Stomach (tissue), 9 donors: Measurements from ENCODE around the gene SYT5. TPM values are rescaled to one million over a fixed set of nuclear protein-coding genes. Genes with fewer than 3 reads are reported as not detected.

Experiments
- DNase-seq, 2 donors: peaks; one replicate each; pipeline versions ENCODE4 v3.0.0 to v3.0.0-alpha.2; 2013 to 2019
- H3K27ac ChIP-seq, 5 donors: fragments of 200-600 bp in 4 of 5; sonication (generic) in 4 of 5; one replicate each; pipeline ENCODE4 v1.5.1; 2013 to 2019; ENCODE audit warnings: mild to moderate bottlenecking in 1 of 5, moderate library complexity in 1 of 5
- H3K27me3 ChIP-seq, 3 donors: fragments of 200-600 bp; sonication (generic); one replicate each; pipeline ENCODE4 v1.5.1; 2017 to 2019; ENCODE audit warnings: mixed run types in 1 of 3
- H3K36me3 ChIP-seq, 4 donors: fragments of 200-600 bp; sonication (generic); 1 replicate in 3 of 4; 2 replicates in 1 of 4; pipeline ENCODE4 v1.5.1; 2016 to 2019
- H3K4me1 ChIP-seq, 4 donors: fragments of 200-600 bp; sonication (generic); one replicate each; pipeline ENCODE4 v1.5.1; 2016 to 2019
- H3K4me3 ChIP-seq, 4 donors: fragments of 200-600 bp; sonication (generic) in 3 of 4; one replicate each; pipeline ENCODE4 v1.5.1; 2016 to 2019; ENCODE audit warnings: mild to moderate bottlenecking in 1 of 4
- H3K9me3 ChIP-seq, 4 donors: fragments of 200-600 bp; sonication (generic); one replicate each; pipeline ENCODE4 v1.5.1; 2016 to 2019
- EP300 ChIP-seq: sonication (generic); formaldehyde crosslinking; IDR thresholded peaks from one replicate; pipeline ENCODE4 v1.6.1; 2017; ENCODE audit warnings: antibody characterized with exemption
- POLR2A ChIP-seq, 4 donors: fragments of 450-650 bp; IDR thresholded peaks; one replicate each; pipeline ENCODE4 v1.6.1; 2016; ENCODE audit warnings: antibody characterized with exemption in 4 of 4, control low read depth in 2 of 4, mild to moderate bottlenecking in 1 of 4, moderate library complexity in 1 of 4
- POLR2AphosphoS5 ChIP-seq, 3 donors: sonication (generic); formaldehyde crosslinking; IDR thresholded peaks; one replicate each; pipeline ENCODE4 v1.6.1; 2016; ENCODE audit warnings: antibody characterized with exemption in 3 of 3
- WGBS, 5 donors: extraction: QIAGEN DNeasy Blood & Tissue Kit in 3 of 5; methylation state at CpG; one replicate each; pipeline versions ENCODE4 v1.1.5 to v1.1.7; 2013 to 2018; 5-methylcytosine and 5-hydroxymethylcytosine counted together
- intact Hi-C: fragments of 100-400 bp; cut with DNase I; formaldehyde crosslinking; loops from one replicate; pipeline ENCODE4 v1.15.1; 2023; ENCODE audit warnings: low total_unique reads
- polyA plus RNA-seq, 3 donors: library from polyadenylated mRNA; stranded (reverse); fragments of 200-250 nt; gene quantifications; one replicate each; pipeline ENCODE4 v1.2.3, GENCODE V29; 2013
- total RNA-seq, 5 donors: library from RNA; depleted of rRNA; stranded (reverse); fragments of >200 nt; gene quantifications; one replicate each; pipeline versions ENCODE4 v1.1.0 to v1.2.3, GENCODE V29; 2014 to 2016
- TF ChIP-seq, protein P1 (sequence below), 7 experiments: fragments of 450-650 bp in 4 of 7; fragments of 200-600 bp in 3 of 7; sonication (generic) in 3 of 7; IDR thresholded peaks; one replicate each; pipeline ENCODE4 v1.5.1; 2016 to 2019; ENCODE audit warnings: antibody characterized with exemption in 7 of 7, control low read depth in 2 of 7, mild to moderate bottlenecking in 1 of 7
- donor health status: healthy with polysubstance abuse.
- donor health status: Bipolar disorder and iron deficiency.
- donor health status: healthy.

SYT5 gene
- total and polyA plus RNA-seq, 8 donors: 0.20 to 2.8 (median 1.8) TPM; not detected in 4

DNA sequence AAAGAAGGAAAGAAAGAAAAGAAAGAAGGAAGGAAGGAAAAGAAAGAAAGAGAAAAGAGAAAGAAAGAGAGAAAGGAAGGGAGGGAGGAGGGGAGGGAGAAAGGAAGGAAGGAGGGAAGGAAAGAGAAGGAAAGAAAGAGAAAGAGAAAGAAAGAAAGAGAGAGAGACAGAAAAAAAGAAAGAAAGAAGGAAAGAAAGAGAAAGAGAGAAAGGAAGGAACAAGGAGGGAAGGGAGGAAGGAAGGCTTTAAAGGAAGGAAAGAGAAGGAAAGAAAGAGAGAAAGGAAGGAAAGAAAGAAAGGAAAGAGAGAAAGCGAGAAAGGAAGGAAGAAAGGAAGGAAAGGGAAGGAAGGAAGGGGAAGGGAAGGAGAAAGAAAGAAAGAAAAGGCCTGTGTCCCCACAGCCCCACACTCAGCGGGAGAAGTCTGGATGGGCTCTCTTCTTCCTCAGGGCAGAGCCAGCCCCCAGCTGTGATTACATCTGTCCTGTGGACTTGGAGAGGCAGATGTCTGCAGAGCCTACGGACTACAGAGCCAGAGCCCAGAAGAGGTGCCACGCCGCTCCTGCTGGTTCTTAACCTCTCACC, 19.6 kb upstream of the SYT5 start:
- no peak for TF ChIP-seq POLR2A (IDR thresholded peaks at IDR 0.05)
- TF ChIP-seq, protein P1, sequence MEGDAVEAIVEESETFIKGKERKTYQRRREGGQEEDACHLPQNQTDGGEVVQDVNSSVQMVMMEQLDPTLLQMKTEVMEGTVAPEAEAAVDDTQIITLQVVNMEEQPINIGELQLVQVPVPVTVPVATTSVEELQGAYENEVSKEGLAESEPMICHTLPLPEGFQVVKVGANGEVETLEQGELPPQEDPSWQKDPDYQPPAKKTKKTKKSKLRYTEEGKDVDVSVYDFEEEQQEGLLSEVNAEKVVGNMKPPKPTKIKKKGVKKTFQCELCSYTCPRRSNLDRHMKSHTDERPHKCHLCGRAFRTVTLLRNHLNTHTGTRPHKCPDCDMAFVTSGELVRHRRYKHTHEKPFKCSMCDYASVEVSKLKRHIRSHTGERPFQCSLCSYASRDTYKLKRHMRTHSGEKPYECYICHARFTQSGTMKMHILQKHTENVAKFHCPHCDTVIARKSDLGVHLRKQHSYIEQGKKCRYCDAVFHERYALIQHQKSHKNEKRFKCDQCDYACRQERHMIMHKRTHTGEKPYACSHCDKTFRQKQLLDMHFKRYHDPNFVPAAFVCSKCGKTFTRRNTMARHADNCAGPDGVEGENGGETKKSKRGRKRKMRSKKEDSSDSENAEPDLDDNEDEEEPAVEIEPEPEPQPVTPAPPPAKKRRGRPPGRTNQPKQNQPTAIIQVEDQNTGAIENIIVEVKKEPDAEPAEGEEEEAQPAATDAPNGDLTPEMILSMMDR (IDR thresholded peaks at IDR 0.05): no peak
- Histone ChIP-seq H3K27ac (no peak overlapping the region), H3K36me3 (peaks cover 0 to 86% (median 42%) of the 10 kb centered on the region in 4 donors), H3K4me1 (no peaks in the 10 kb centered on the region), H3K9me3 (no peaks in the 10 kb centered on the region), H3K27me3 (peaks cover 0 to 44% (median 0%) of the 10 kb centered on the region in 3 donors), H3K4me3 (no peak overlapping the region)
- intact Hi-C loops: no loop called here
- 58 to 82% (median 71%) methylated on average over 5 of the region's 5 CpGs for WGBS, 5 donors
- no peak for DNase-seq

DNA sequence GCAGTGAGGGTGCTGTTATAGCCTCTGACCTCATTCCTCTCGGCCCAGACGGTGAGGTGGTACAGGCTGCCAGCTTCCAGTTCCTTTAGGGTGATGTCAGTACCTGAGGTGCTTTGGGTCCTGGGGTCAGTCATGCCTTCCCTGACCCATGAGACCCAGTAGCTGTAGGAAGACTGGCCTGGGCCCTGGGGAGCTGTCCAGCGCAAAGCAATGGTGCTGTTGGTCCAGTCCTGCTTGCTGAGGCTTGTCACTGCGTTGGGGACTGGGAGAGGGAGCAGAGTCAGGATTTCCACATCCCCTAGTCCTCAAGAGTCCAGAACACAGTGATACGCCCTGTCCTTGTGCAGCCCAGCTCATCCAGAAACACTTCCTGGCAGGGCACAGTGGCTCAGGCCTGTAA, 18.6 kb upstream of the SYT5 start:
- Histone ChIP-seq H3K27ac (no peak overlapping the region), H3K9me3 (no peaks in the 10 kb centered on the region), H3K36me3 (peaks cover 0 to 86% (median 40%) of the 10 kb centered on the region in 4 donors), H3K4me1 (no peaks in the 10 kb centered on the region), H3K27me3 (peaks cover 0 to 43% (median 0%) of the 10 kb centered on the region in 3 donors), H3K4me3 (no peak overlapping the region)
- 65 to 77% (median 74%) methylated on average over 2 to 5 of the region's 5 CpGs for WGBS, 5 donors
- no peak for TF ChIP-seq POLR2AphosphoS5 (IDR thresholded peaks at IDR 0.05)
- TF ChIP-seq, protein P1 (IDR thresholded peaks at IDR 0.05): no peak
- no peak for TF ChIP-seq POLR2A (IDR thresholded peaks at IDR 0.05)
- TF ChIP-seq EP300: no peak
- intact Hi-C loops: no loop called here
- DNase-seq: no peak

DNA sequence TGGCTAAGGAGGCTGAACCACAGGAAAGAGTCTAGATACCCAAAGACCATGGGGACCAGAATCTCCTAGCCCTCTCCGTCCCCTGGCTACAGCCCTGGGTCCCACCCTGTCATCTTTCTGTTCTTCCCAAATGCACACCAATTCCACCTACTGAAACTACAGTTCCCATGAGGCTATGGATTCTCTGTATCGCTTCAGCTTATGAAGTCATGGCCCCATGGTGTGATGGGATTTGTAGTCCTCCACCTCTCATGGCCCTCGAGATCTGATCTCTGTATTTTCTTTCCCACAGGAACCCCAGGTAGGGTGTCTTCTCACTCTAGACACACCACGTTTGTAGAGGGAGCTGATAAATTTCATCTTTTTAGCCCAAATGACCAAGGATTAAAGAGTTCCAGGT, 17.4 kb upstream of the SYT5 start:
- H3K4me3 ChIP-seq: no peak overlapping the region
- intact Hi-C loops: no loop called here
- TF ChIP-seq, protein P1 (IDR thresholded peaks at IDR 0.05): no peak
- H3K4me1 ChIP-seq: no peaks in the 10 kb centered on the region
- WGBS, 5 donors: 56 to 73% (median 72%) methylated on average over 4 of the region's 4 CpGs
- H3K9me3 ChIP-seq: no peaks in the 10 kb centered on the region
- peaks cover 0 to 89% (median 40%) of the 10 kb centered on the region in 4 donors for H3K36me3 ChIP-seq
- no peak overlapping the region for H3K27ac ChIP-seq
- DNase-seq: no peak
- peaks cover 0 to 54% (median 0%) of the 10 kb centered on the region in 3 donors for H3K27me3 ChIP-seq

DNA sequence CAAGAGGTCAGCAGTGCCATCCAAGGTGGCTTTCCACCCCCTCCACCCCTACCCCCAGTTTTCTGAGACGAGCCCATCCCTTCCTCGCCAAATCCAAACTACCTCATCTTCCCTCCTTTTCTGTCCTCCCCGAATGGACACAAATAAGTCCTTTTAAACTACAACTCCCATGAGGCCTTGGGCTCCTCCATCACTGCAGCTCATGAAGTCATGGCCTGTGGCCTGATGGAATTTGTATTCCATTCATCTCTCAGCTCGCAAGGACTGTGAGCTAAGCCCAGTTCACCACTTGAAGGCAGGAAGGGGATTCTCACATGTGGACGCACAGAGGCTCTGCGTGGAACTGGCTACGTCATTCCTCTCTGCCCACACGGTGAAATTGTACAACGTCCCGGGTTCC, 16.7 kb upstream of the SYT5 start:
- H3K4me3 ChIP-seq: no peak overlapping the region
- no peak for DNase-seq
- no peak overlapping the region for H3K27ac ChIP-seq
- 87 to 93% (median 88%) methylated on average over 10 of the region's 10 CpGs for WGBS, 5 donors
- intact Hi-C loops: no loop called here
- TF ChIP-seq, protein P1 (IDR thresholded peaks at IDR 0.05): no peak
- TF ChIP-seq POLR2A (IDR thresholded peaks at IDR 0.05) (no peak), EP300 (no peak), POLR2AphosphoS5 (IDR thresholded peaks at IDR 0.05) (no peak)
- H3K4me1 ChIP-seq: no peaks in the 10 kb centered on the region
- H3K9me3 ChIP-seq: no peaks in the 10 kb centered on the region
- peaks cover 0 to 89% (median 37%) of the 10 kb centered on the region in 4 donors for H3K36me3 ChIP-seq
- peaks cover 0 to 60% (median 0%) of the 10 kb centered on the region in 3 donors for H3K27me3 ChIP-seq
